KMS-11 (cell line): ENCODE data around the gene CEND1.
A peak's percentile ranks its signal among the peaks of the same experiment; 100 is the strongest.

Source experiments
- H2AFZ ChIP-seq: fragments of 200-600 bp; sonication (generic); 2 replicates; pipeline ENCODE4 v1.6.1; 2016; ENCODE audit warnings: antibody characterized with exemption, mixed run types, low read depth
- H3K27ac ChIP-seq: fragments of 200-600 bp; sonication (generic); 2 replicates; pipeline ENCODE4 v1.6.1; 2016; ENCODE audit warnings: mild to moderate bottlenecking, mixed run types
- H3K27me3 ChIP-seq: fragments of 200-600 bp; sonication (generic); 2 replicates; pipeline ENCODE4 v1.6.1; 2017; ENCODE audit warnings: mild to moderate bottlenecking, low read depth, mixed run types, moderate library complexity; ENCODE audit not compliant: insufficient read depth
- H3K36me3 ChIP-seq: fragments of 200-600 bp; sonication (generic); 2 replicates; pipeline ENCODE4 v1.6.1; 2017; ENCODE audit warnings: mild to moderate bottlenecking, mixed run types; ENCODE audit not compliant: insufficient read depth
- H3K4me1 ChIP-seq: fragments of 200-600 bp; sonication (generic); 2 replicates; pipeline ENCODE4 v1.6.1; 2016; ENCODE audit warnings: mild to moderate bottlenecking, low read depth, mixed run types; ENCODE audit not compliant: poor library complexity, severe bottlenecking
- H3K4me2 ChIP-seq: fragments of 200-600 bp; sonication (generic); 2 replicates; pipeline ENCODE4 v1.7.0; 2016; ENCODE audit warnings: mild to moderate bottlenecking, mixed run types
- H3K4me3 ChIP-seq: fragments of 200-600 bp; sonication (generic); IDR thresholded peaks from 2 replicates; pipeline ENCODE4 v1.6.1; 2017; ENCODE audit warnings: low read depth, low read length, mixed read lengths; ENCODE audit not compliant: insufficient read depth
- H3K79me2 ChIP-seq: fragments of 200-600 bp; sonication (generic); 2 replicates; pipeline ENCODE4 v1.6.1; 2016; ENCODE audit warnings: low read depth, mixed run types; ENCODE audit not compliant: insufficient read depth
- H3K9ac ChIP-seq: fragments of 200-600 bp; sonication (generic); 2 replicates; pipeline ENCODE4 v1.6.1; 2016; ENCODE audit warnings: mild to moderate bottlenecking, mixed run types
- H4K20me1 ChIP-seq: fragments of 200-600 bp; sonication (generic); 2 replicates; pipeline ENCODE4 v1.6.1; 2016; ENCODE audit warnings: mild to moderate bottlenecking, mixed run types; ENCODE audit not compliant: insufficient read depth
- CTCF ChIP-seq: fragments of 200-600 bp; sonication (generic); conservative IDR thresholded peaks from 2 replicates; pipeline ENCODE4 v1.6.1; 2017; ENCODE audit warnings: low read depth, mild to moderate bottlenecking, antibody characterized with exemption, low read length, moderate library complexity, mixed read lengths

Gene CEND1

GRCh38 chr11:795634-796564 is 6.0 kb upstream of the CEND1 start:
- H4K20me1 ChIP-seq, result no peaks in the 10 kb centered on the region
- no peaks in the 10 kb centered on the region for H3K36me3 ChIP-seq
- H3K27ac ChIP-seq, result peak overlapping the region; percentile 50; the same call in 1 of the 2 replicates
- H3K9ac ChIP-seq, result peak overlapping the region; percentile 55; the same call in 1 of the 2 replicates
- no peak overlapping the region for H2AFZ ChIP-seq
- TF ChIP-seq CTCF, result no peak
- no peaks in the 10 kb centered on the region for H3K27me3 ChIP-seq
- peaks cover 12% of the 10 kb centered on the region for H3K4me1 ChIP-seq
- H3K4me3 ChIP-seq, result no peak overlapping the region
- 0 out of 2 replicates have a peak, but pooled peaks cover 4% of the 10 kb centered on the region for H3K79me2 ChIP-seq
- H3K4me2 ChIP-seq, result peak overlapping the region; percentile 99

- Histone ChIP-seq H3K4me2 (peak overlapping the region; percentile 99), H2AFZ (no peak overlapping the region), H3K9ac (no peak overlapping the region; the same call in 1 of the 2 replicates), H3K4me3 (no peak overlapping the region), H4K20me1 (no peaks in the 10 kb centered on the region), H3K36me3 (no peaks in the 10 kb centered on the region), H3K79me2 (0 out of 2 replicates have a peak, but pooled peaks cover 4% of the 10 kb centered on the region), H3K27me3 (no peaks in the 10 kb centered on the region), H3K27ac (no peak overlapping the region), H3K4me1 (peaks cover 12% of the 10 kb centered on the region)
- TF ChIP-seq CTCF, result no peak
Measured at GRCh38 chr11:794766-795633, 5.1 kb upstream of the CEND1 start.

- Histone ChIP-seq H3K9ac (no peak overlapping the region), H3K4me2 (no peak overlapping the region), H3K27ac (no peak overlapping the region), H3K27me3 (no peaks in the 10 kb centered on the region), H4K20me1 (no peaks in the 10 kb centered on the region), H3K4me3 (no peak overlapping the region), H2AFZ (no peak overlapping the region), H3K36me3 (no peaks in the 10 kb centered on the region), H3K4me1 (peaks cover 17% of the 10 kb centered on the region), H3K79me2 (0 out of 2 replicates have a peak, but pooled peaks cover 4% of the 10 kb centered on the region)
- TF ChIP-seq CTCF, result no peak
Measured at GRCh38 chr11:794013-794765, 4.3 kb upstream of the CEND1 start.

GRCh38 chr11:793556-793955 is 3.7 kb upstream of the CEND1 start:
- Histone ChIP-seq H4K20me1 (no peaks in the 10 kb centered on the region), H3K4me3 (no peak overlapping the region), H2AFZ (no peak overlapping the region), H3K4me2 (no peak overlapping the region), H3K4me1 (peaks cover 19% of the 10 kb centered on the region), H3K79me2 (0 out of 2 replicates have a peak, but pooled peaks cover 4% of the 10 kb centered on the region), H3K9ac (no peak overlapping the region), H3K36me3 (no peaks in the 10 kb centered on the region), H3K27me3 (no peaks in the 10 kb centered on the region), H3K27ac (no peak overlapping the region)
- no peak for TF ChIP-seq CTCF
